ENCODE data around the gene KMT5B.

DNA sequence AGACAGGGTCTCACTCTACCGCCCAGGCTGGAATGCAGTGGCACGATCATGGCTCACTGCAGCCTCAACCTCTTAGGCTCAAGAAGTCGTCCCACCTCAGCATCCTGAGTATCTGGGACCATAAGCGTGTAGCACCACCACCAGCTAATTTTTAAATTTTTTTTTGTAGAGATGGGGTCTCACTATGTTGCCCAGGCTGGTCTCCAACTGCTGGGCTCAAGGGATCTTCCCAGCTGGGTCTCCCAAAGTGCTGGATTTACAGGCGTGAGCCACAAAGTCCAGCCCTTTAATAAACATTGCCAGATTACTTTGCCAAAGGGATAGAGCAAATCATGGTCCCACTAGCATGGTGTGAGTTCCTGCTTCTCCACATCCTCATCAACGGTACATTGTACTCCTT is 45.6 kb downstream of the KMT5B start:
- TF ChIP-seq EZH2 (IDR thresholded peaks at IDR 0.05; ENCODE audit: borderline replicate concordance, control insufficient read depth, low read depth, low read length) (no peak), POU2F2 (IDR thresholded peaks at IDR 0.05; ENCODE audit: borderline replicate concordance, low read depth, low read length) (no peak), GABPA (IDR thresholded peaks at IDR 0.05; ENCODE audit: low read depth) (no peak), SMAD5 (IDR thresholded peaks at IDR 0.05; ENCODE audit: low read depth) (no peak), JUND (IDR thresholded peaks at IDR 0.05; ENCODE audit: low read depth, low read length) (no peak), FOXK2 (IDR thresholded peaks at IDR 0.05) (no peak), CHD1 (IDR thresholded peaks at IDR 0.05; ENCODE audit: low read depth, low read length) (no peak), ZNF207 (IDR thresholded peaks at IDR 0.05; ENCODE audit: borderline replicate concordance) (no peak), HDAC2 (IDR thresholded peaks at IDR 0.05) (no peak)
- TF ChIP-seq, protein P1, sequence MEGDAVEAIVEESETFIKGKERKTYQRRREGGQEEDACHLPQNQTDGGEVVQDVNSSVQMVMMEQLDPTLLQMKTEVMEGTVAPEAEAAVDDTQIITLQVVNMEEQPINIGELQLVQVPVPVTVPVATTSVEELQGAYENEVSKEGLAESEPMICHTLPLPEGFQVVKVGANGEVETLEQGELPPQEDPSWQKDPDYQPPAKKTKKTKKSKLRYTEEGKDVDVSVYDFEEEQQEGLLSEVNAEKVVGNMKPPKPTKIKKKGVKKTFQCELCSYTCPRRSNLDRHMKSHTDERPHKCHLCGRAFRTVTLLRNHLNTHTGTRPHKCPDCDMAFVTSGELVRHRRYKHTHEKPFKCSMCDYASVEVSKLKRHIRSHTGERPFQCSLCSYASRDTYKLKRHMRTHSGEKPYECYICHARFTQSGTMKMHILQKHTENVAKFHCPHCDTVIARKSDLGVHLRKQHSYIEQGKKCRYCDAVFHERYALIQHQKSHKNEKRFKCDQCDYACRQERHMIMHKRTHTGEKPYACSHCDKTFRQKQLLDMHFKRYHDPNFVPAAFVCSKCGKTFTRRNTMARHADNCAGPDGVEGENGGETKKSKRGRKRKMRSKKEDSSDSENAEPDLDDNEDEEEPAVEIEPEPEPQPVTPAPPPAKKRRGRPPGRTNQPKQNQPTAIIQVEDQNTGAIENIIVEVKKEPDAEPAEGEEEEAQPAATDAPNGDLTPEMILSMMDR (IDR thresholded peaks at IDR 0.05 in 2 of 3, conservative IDR thresholded peaks at IDR 0.05 in 1 of 3; ENCODE audit: control insufficient read depth in 2 of 3, extremely low read depth in 1 of 3, insufficient read depth in 1 of 3, low read depth in 3 of 3, low read length in 3 of 3), result no peak
- TF ChIP-seq, protein P2, sequence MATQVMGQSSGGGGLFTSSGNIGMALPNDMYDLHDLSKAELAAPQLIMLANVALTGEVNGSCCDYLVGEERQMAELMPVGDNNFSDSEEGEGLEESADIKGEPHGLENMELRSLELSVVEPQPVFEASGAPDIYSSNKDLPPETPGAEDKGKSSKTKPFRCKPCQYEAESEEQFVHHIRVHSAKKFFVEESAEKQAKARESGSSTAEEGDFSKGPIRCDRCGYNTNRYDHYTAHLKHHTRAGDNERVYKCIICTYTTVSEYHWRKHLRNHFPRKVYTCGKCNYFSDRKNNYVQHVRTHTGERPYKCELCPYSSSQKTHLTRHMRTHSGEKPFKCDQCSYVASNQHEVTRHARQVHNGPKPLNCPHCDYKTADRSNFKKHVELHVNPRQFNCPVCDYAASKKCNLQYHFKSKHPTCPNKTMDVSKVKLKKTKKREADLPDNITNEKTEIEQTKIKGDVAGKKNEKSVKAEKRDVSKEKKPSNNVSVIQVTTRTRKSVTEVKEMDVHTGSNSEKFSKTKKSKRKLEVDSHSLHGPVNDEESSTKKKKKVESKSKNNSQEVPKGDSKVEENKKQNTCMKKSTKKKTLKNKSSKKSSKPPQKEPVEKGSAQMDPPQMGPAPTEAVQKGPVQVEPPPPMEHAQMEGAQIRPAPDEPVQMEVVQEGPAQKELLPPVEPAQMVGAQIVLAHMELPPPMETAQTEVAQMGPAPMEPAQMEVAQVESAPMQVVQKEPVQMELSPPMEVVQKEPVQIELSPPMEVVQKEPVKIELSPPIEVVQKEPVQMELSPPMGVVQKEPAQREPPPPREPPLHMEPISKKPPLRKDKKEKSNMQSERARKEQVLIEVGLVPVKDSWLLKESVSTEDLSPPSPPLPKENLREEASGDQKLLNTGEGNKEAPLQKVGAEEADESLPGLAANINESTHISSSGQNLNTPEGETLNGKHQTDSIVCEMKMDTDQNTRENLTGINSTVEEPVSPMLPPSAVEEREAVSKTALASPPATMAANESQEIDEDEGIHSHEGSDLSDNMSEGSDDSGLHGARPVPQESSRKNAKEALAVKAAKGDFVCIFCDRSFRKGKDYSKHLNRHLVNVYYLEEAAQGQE (IDR thresholded peaks at IDR 0.05; ENCODE audit: low read depth, low read length), result no peak
- TF ChIP-seq, protein P3, sequence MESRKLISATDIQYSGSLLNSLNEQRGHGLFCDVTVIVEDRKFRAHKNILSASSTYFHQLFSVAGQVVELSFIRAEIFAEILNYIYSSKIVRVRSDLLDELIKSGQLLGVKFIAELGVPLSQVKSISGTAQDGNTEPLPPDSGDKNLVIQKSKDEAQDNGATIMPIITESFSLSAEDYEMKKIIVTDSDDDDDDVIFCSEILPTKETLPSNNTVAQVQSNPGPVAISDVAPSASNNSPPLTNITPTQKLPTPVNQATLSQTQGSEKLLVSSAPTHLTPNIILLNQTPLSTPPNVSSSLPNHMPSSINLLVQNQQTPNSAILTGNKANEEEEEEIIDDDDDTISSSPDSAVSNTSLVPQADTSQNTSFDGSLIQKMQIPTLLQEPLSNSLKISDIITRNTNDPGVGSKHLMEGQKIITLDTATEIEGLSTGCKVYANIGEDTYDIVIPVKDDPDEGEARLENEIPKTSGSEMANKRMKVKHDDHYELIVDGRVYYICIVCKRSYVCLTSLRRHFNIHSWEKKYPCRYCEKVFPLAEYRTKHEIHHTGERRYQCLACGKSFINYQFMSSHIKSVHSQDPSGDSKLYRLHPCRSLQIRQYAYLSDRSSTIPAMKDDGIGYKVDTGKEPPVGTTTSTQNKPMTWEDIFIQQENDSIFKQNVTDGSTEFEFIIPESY (IDR thresholded peaks at IDR 0.05), result no peak
- TF ChIP-seq, protein P4, sequence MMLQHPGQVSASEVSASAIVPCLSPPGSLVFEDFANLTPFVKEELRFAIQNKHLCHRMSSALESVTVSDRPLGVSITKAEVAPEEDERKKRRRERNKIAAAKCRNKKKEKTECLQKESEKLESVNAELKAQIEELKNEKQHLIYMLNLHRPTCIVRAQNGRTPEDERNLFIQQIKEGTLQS (IDR thresholded peaks at IDR 0.05; ENCODE audit: borderline replicate concordance, extremely low read depth, low read depth, low read length), result no peak
